ENCODE results near the gene PRKCB.

- TF ChIP-seq, protein P1, sequence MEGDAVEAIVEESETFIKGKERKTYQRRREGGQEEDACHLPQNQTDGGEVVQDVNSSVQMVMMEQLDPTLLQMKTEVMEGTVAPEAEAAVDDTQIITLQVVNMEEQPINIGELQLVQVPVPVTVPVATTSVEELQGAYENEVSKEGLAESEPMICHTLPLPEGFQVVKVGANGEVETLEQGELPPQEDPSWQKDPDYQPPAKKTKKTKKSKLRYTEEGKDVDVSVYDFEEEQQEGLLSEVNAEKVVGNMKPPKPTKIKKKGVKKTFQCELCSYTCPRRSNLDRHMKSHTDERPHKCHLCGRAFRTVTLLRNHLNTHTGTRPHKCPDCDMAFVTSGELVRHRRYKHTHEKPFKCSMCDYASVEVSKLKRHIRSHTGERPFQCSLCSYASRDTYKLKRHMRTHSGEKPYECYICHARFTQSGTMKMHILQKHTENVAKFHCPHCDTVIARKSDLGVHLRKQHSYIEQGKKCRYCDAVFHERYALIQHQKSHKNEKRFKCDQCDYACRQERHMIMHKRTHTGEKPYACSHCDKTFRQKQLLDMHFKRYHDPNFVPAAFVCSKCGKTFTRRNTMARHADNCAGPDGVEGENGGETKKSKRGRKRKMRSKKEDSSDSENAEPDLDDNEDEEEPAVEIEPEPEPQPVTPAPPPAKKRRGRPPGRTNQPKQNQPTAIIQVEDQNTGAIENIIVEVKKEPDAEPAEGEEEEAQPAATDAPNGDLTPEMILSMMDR (IDR thresholded peaks at IDR 0.05) = no peak
- no peak for TF ChIP-seq POLR2A (IDR thresholded peaks at IDR 0.05)
These were observed 22.8 kb downstream of the PRKCB start for GRCh38 chr16:23858542-23858941.
